Liver (tissue), 3 donors: Measurements from ENCODE around the gene GAS2.

Experiments used
- ATF3 ChIP-seq: IDR thresholded peaks from 2 replicates; pipeline ENCODE4 v1.6.1; 2016; ENCODE audit warnings: antibody characterized with exemption
- CTCF ChIP-seq: fragments of 150-350 bp; IDR thresholded peaks from 2 replicates; pipeline ENCODE4 v1.5.1; 2017; ENCODE audit warnings: improper control_type of control experiment, low read depth, low read length; ENCODE audit not compliant: missing input control
- EGR1 ChIP-seq, 2 donors: IDR thresholded peaks; 2 replicates each; pipeline ENCODE4 v1.6.1; 2016 to 2018; ENCODE audit warnings: antibody characterized with exemption in 2 of 2, low read depth in 2 of 2
- GABPA ChIP-seq, 2 donors: IDR thresholded peaks in 1 of 2; conservative IDR thresholded peaks in 1 of 2; 2 replicates each; pipeline ENCODE4 v1.6.1; 2016; ENCODE audit warnings: antibody characterized with exemption in 2 of 2, mild to moderate bottlenecking in 1 of 2, moderate library complexity in 1 of 2
- NR2F2 ChIP-seq: IDR thresholded peaks from 2 replicates; pipeline ENCODE4 v1.6.1; 2016; ENCODE audit warnings: antibody characterized with exemption
- RAD21 ChIP-seq, 2 donors: IDR thresholded peaks; 2 replicates each; pipeline ENCODE4 v1.6.1; 2016; ENCODE audit warnings: antibody characterized with exemption in 2 of 2, mild to moderate bottlenecking in 2 of 2
- RXRA ChIP-seq, 2 donors: IDR thresholded peaks; 2 replicates each; pipeline ENCODE4 v1.6.1; 2017 to 2018; ENCODE audit warnings: antibody characterized with exemption in 2 of 2, mild to moderate bottlenecking in 1 of 2
- YY1 ChIP-seq: IDR thresholded peaks from 2 replicates; pipeline ENCODE4 v1.6.1; 2016; ENCODE audit warnings: antibody characterized with exemption, mild to moderate bottlenecking
- ZBTB33 ChIP-seq: IDR thresholded peaks from 2 replicates; pipeline ENCODE4 v1.6.1; 2016; ENCODE audit warnings: antibody characterized with exemption
- TF ChIP-seq, protein P1 (sequence below): IDR thresholded peaks from 2 replicates; pipeline ENCODE4 v1.6.1; 2016; ENCODE audit warnings: antibody characterized with exemption, mild to moderate bottlenecking
- donor health status: healthy.
- donor health status: healthy.

GRCh38 chr11:22699388-22699787 is 33.0 kb downstream of the GAS2 start:
- no peak for TF ChIP-seq CTCF
- TF ChIP-seq, protein P1, sequence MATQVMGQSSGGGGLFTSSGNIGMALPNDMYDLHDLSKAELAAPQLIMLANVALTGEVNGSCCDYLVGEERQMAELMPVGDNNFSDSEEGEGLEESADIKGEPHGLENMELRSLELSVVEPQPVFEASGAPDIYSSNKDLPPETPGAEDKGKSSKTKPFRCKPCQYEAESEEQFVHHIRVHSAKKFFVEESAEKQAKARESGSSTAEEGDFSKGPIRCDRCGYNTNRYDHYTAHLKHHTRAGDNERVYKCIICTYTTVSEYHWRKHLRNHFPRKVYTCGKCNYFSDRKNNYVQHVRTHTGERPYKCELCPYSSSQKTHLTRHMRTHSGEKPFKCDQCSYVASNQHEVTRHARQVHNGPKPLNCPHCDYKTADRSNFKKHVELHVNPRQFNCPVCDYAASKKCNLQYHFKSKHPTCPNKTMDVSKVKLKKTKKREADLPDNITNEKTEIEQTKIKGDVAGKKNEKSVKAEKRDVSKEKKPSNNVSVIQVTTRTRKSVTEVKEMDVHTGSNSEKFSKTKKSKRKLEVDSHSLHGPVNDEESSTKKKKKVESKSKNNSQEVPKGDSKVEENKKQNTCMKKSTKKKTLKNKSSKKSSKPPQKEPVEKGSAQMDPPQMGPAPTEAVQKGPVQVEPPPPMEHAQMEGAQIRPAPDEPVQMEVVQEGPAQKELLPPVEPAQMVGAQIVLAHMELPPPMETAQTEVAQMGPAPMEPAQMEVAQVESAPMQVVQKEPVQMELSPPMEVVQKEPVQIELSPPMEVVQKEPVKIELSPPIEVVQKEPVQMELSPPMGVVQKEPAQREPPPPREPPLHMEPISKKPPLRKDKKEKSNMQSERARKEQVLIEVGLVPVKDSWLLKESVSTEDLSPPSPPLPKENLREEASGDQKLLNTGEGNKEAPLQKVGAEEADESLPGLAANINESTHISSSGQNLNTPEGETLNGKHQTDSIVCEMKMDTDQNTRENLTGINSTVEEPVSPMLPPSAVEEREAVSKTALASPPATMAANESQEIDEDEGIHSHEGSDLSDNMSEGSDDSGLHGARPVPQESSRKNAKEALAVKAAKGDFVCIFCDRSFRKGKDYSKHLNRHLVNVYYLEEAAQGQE: no peak
- TF ChIP-seq GABPA (IDR thresholded peaks at IDR 0.05 in 1 of 2, conservative IDR thresholded peaks at IDR 0.05 in 1 of 2): no peak
- TF ChIP-seq YY1: no peak
- TF ChIP-seq ZBTB33: no peak
- no peak for TF ChIP-seq ATF3
- TF ChIP-seq RXRA (IDR thresholded peaks at IDR 0.05): no peak
- TF ChIP-seq NR2F2: no peak
- TF ChIP-seq EGR1 (IDR thresholded peaks at IDR 0.05; ENCODE audit: low read depth in 2 of 2): no peak
- no peak for TF ChIP-seq RAD21 (IDR thresholded peaks at IDR 0.05)
